CD4-positive, alpha-beta T cell treated with Interleukin-12 subunit alpha and Interleukin-12 subunit beta, for 1 hour (primary cell): ENCODE results near the gene PRDX5.

Experiments used
- DNase-seq: peaks from one replicate; pipeline ENCODE4 v3.0.0-alpha.2; 2020

Gene PRDX5

GRCh38 chr11:64290352-64291261 is 27.3 kb upstream of the PRDX5 start:
- no peak for DNase-seq

DNA sequence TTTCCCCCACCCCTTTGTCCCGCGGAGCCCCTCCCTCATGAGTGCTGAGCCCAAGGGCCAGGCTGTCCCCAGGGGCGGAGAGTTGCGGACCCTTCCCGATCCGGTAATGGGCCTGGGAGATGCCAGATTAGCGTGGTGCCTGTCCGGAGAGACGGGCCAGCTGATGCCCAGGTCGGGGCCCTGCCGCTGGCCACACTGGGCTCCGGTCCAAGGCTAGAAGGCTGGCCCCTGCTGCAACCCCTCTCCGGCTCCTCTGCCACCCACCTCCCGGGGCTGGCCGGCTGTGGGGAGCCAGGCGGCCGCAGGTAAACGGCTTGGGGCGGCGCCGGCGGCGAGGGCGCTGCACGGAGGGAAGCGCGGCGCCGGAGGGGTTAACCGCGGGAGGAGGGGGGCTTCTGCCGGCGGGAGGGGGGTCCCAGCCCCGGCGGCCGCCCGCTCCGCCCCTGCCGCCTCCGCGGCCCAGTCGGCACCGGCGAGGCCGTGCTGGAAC is 26.6 kb upstream of the PRDX5 start, which contains the start of gene KCNK4:
TSS of gene KCNK4 (plus strand) at position 41 of the 490 bp plus-strand sequence. CDS start 1,717 bp downstream, outside the sequence.
- no peak for DNase-seq

DNA sequence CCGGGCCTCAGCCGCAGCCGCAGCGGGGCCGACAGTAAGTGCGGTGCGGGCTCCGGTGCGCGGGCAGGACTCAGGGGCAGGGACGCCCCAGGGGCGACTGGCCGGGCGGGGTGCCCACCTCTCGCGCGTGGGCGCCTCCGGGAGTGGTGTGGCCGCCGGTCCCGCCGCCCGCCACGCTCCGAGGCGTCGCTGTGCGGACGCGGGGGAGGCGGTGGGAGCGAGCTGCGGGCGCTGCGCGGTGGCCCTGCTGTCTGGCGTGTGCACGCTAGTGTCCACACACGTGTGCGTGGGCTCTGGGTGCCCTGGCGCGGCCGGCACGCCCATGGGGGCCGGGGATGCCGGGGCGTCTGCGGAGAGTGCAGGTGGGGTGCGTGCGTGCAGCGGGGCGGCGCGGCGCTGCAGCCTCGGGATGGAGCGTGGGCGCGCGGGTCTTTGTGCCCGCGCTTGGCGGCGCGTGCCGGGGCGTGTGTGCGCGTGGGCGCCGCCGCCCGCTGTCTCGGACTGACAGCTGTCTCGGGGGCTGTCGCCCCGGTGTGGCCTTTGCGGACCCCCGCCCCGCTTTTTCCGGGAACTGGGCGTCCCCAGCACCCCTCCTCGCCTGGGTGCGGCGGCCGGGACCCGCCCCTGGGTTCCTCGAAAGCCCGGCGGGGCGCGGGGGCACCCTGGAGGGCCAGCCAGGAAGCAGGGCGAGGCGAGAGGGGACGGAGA is 26.0 kb upstream of the PRDX5 start:
- DNase-seq: no peak

GRCh38 chr11:64292460-64293254 is 25.3 kb upstream of the PRDX5 start:
- no peak for DNase-seq

DNA sequence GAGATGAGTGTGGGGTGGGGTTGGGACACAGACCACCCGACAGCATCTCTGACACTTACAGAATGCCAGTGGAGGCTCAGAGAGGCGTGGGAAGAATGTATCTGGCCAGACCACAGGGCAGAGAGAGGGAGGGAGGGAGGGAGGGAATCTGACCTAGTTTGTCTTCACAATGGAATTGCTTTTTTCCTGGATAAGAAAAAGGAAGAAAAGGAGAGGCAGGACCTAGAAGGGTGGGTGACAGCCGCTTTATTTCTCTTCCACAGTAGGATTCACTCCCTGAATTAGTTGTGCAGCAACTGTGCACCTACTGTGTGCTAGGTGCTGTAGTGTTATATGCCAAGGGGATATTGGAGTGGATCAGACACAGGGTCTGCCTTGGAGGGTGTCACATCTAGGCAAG is 23.1 kb upstream of the PRDX5 start:
- DNase-seq: no peak

DNA sequence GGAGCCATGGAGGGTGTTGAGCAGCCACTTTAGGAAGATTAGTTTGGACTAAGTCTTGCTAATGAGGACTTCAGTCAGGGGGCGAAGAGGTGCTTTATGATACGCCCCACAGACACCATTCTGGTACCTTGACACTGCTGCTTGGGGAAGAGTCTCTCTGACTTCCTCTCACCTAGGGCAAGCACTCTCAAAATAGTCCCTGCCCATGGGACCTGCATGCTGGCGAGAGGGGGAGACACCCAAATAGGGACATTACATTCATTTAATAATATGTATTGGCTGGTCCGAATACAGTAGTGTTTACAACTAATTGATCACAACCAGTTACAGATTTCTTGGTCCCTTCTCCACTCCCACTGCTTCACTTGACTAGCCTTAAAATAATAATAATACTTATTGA is 22.2 kb upstream of the PRDX5 start:
- no peak for DNase-seq

- no peak for DNase-seq
Measured at GRCh38 chr11:64296236-64296635, 21.7 kb upstream of the PRDX5 start.

DNA sequence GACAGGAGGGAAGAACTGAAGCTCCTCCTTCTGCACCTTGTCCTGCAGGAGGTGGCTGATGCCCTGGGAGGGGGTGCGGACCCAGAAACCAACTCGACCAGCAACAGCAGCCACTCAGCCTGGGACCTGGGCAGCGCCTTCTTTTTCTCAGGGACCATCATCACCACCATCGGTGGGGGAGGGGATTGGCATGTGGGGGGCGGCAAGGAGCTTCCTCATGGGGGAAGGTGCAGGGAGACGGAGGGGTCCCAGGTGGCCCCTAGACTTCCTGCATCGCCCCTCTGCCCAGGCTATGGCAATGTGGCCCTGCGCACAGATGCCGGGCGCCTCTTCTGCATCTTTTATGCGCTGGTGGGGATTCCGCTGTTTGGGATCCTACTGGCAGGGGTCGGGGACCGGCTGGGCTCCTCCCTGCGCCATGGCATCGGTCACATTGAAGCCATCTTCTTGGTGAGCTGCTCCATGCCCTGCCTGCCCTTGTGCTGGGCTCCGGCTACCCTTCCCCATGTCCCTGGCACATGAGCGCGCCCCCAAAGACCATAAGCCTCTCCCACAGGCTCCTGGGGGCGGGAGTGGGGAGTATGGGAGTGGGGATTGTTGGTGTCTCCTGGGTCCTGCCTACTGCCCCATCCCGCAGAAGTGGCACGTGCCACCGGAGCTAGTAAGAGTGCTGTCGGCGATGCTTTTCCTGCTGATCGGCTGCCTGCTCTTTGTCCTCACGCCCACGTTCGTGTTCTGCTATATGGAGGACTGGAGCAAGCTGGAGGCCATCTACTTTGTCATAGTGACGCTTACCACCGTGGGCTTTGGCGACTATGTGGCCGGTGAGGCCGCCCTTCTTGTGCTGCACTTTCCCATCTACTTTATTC is 20.9 kb upstream of the PRDX5 start:
- no peak for DNase-seq

GRCh38 chr11:64297699-64298358 is 20.1 kb upstream of the PRDX5 start:
- no peak for DNase-seq

GRCh38 chr11:64298966-64299846 is 18.7 kb upstream of the PRDX5 start:
- no peak for DNase-seq

DNA sequence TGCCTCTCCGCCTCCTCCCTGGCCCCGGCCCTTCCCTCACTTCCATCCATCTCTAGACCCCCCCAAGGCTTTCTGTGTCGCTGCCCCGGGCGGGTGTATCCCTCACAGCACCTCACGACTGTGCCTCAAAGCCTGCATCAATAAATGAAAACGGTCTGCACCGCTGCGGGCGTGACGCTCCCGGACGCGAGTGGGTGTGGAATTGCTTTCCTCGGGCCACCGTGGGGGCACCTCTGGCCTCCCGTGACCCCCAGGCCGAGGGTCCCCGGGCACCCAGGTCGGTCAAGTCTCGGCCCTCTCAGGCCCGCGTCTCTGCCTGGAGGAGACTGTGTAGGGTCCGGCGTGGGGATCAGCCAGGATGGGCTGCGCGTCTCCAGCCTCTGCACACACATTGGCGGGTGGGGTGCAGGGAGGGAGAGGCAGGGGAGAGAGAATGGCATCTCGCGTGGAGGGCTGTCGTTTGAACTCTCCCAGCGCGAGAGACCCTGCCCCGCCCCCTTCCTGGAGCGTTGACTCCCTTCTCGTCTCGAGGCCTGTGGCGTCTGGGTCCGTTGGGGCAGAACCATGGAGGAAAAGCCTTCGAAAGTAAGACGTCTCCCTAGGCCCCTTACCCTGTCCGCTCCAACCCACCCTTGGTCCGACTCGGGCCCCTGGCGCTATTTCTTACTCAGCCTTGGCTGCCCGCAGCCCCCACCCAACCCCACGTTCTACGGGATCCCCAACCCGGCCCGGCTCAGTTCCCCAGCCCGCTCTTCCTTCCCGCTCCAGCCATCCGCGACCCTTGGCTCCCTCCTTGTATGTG is 17.9 kb upstream of the PRDX5 start, which contains the start of gene CATSPERZ:
TSS of gene CATSPERZ (plus strand) at position 512 of the 802 bp plus-strand sequence. CDS start at position 565, 53 bp downstream.
- DNase-seq: peak; percentile 28

- DNase-seq: no peak
Measured at GRCh38 chr11:64303109-64304031, 14.6 kb upstream of the PRDX5 start.

- no peak for DNase-seq
Measured at GRCh38 chr11:64304032-64304315, 13.9 kb upstream of the PRDX5 start.

DNA sequence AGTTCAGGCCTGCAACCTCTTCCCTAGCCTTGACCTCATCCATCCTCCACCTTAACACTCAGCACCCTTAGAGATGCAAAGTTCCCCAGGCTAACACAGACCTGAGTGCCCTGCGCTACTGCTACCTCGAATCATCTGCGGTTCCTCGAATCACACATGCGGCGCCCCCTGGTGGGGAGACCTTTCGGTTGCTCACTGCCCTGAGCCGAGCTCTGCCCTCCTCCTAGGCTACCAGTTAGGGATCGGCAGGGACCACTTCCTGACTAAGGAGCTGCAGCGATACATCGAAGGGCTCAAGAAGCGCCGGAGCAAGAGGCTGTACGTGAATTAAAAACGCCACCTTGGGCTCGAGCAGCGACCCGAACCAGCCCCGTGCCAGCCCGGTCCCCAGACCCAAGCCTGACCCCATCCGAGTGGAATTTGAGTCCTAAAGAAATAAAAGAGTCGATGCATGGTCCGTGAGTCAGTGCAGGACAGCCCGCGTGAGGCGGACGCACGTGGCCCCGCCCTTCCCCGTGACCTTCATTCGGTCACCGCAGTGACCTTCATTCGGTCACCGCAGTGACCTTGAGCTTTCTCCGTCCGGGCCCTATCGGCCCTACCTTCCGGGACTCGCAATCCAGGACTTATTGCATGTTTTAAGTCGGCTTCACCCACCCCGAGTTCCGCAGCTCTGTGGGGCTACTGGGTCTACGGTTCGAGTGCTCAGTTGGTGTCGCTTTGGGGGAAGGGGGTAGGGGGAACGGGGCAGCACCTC is 13.4 kb upstream of the PRDX5 start:
- peak; percentile 92 for DNase-seq

- DNase-seq: peak; percentile 98
Measured at GRCh38 chr11:64305075-64305690, 12.7 kb upstream of the PRDX5 start, which contains the start of gene ESRRA. Gene ESRRA, plus strand, starts transcription at chr11:64305524. Its CDS starts 1,656 bp downstream, at chr11:64307180.

GRCh38 chr11:64305691-64306562 is 12.0 kb upstream of the PRDX5 start:
- peak; percentile 79 for DNase-seq
